ENCODE results near the gene ATG9A.
"Not testable (repeated sequence)": the region's sequence is repeated elsewhere in the genome, so short reads cannot be mapped to it uniquely, and the experiment has no call there.

Gene ATG9A

DNA sequence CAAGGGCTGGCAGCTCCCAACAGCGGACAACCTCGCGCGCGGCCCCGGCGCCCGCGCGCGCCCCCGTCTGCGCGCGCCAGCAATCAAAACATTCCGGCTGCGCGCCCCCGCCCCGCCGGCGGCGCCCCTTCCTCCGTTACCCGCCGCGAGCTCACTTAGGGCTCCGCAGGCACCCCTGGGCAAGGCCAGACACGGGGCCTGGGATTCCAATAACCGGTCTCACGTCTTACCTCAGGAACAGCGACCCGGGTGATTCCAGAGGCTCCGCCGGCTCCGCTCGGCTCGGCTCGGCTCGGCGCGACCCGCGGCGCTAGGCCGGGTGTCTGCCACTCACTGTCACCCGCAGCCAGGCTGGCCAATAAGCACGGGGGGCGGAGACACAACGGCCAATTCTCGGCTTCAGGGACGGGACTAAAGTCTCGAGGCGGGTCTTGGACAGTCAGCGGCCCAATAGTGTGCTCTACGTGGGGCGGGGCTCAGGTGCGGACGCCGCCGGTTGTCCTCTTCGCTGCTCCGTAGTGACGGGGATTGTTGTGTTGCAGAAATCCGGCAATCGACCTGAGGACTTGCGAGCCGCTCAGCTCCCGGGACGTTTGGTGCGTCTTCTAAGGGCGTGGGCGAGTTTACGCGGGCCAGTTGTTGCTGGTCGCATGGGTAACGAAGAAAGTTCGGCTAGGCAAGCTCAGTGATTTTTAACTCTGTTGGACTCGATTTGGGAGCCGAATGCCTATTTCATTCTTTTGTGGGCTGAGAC is at the start of gene ATG9A, which contains the start of gene ANKZF1:
Gene ATG9A, minus strand, starts transcription at position 332 of the 754 bp plus-strand sequence. CDS start 1,612 bp downstream, outside the sequence.
Gene ANKZF1, plus strand, starts transcription at position 502 of the 754 bp plus-strand sequence. CDS start 452 bp downstream, outside the sequence.
- DNase-seq: peak; percentile 96

GRCh38 chr2:219278655-219279150 is 49.3 kb upstream of the ATG9A start:
- no peak for DNase-seq

DNA sequence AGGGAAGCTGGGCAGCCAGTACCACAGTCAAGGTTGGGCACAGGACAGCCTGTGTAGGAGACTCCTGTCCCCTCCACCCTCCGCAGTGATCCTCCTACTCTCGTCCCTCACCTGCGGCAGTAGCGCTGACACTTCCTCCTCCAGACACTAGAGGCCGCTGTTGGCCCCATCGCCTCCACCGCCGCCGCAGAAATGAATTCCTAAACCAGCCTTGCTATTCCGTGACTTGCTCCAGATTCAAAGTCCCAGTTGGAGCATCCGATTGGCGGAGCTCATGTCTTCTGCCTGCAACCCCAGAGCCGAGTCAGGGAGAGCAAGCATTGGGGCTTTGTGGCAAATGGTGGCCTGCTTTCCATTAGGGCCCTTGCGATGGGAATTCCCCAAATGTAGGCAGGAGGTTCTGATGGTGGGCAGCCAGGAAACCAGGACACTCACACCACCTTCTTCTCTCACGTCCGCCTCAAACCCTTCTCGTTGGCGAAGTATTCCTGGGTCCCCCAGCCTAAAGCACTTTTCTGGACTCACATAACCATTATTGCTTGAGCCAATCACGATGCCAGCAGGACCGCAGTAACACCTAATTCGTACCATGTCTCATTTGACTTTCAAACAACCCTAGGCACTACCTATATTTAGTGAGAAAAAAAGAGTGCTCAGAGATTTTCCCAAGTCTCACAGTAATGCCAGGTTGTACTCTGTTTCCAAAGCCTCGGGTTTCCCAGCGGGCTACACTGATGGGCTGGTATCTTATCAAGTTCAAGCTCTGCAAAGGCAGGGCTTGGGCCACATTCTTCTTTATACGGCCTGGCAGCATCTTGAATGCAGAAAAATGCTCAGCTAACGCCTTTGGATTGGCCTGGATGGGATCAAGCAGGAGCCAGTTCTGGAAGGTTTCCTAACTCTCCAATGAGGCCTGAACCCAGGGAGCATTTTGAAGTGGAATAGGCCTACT is 48.5 kb upstream of the ATG9A start:
- no peak for DNase-seq

GRCh38 chr2:219274361-219274921 is 45.0 kb upstream of the ATG9A start:
- DNase-seq: no peak

GRCh38 chr2:219273937-219274336 is 44.5 kb upstream of the ATG9A start:
- no peak for DNase-seq

DNA sequence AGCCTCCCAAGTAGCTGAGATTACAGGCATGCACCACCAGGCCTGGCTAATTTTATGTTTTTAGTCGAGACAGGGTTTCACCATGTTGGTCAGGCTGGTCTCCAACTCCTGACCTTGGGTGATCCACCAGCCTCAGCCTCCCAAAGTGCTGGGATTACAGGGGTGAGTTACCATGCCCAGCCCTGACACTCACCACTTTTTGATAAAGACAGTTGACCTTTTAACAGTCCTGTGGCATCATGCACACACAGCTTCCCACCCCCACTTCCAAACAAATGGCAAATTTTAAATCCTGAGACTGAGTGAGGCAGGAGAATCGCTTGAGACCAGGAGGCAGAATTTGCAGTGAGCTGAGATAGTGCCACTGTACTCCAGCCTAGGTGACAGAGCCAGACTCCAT is 43.6 kb upstream of the ATG9A start:
- no peak for DNase-seq

GRCh38 chr2:219272356-219272755 is 42.9 kb upstream of the ATG9A start:
- DNase-seq: no peak

- no peak for DNase-seq
Measured at GRCh38 chr2:219271021-219271420, 41.6 kb upstream of the ATG9A start.

DNA sequence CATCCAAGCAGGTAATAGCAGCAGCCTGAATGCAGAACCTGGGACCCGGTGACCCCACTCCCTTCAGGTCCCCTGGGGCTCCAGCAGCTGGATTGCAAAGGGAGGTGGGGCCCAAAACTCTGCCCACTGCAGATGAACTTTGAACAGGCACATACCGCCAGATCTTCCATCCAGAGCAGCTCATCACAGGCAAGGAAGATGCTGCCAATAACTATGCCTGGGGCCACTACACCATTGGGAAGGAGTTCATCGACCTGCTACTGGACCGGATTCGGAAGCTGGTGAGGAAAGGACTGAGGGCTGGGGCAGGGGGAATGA is 40.6 kb upstream of the ATG9A start:
- no peak for DNase-seq

DNA sequence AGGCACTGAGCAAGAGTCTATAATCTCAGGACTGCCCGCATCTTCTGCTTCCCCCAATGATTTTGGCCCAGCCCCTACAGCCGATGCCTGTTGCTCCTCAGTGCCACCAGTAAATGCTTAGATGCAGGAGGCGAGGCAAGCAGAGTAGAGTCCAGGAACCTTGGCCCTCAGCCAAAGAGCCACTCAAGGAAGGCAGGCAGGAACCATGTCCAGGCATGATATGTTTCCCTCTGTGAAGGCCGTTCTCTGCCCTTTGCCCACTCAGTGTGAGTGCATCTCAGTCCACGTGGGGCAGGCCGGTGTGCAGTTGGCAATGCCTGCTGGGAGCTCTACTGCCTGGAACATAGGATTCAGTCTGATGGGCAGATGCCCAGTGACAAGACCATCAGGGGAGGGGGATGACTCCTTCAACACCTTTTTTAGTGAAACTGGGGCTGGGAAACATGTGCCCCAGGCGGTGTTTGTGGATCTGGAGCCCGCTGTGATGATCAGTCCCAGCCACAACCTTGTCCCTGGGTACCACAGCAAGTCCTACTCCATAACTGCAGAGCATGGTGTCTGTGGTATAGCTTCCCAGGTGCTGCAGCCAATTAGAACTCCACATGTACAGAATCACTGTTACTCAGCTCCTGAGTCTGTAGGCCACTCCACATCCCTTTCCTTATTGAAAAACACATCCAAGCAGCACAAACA is 40.1 kb upstream of the ATG9A start:
- DNase-seq: no peak

GRCh38 chr2:219268294-219268693 is 38.9 kb upstream of the ATG9A start:
- no peak for DNase-seq

- DNase-seq: no peak
Measured at GRCh38 chr2:219266886-219267285, 37.5 kb upstream of the ATG9A start.

DNA sequence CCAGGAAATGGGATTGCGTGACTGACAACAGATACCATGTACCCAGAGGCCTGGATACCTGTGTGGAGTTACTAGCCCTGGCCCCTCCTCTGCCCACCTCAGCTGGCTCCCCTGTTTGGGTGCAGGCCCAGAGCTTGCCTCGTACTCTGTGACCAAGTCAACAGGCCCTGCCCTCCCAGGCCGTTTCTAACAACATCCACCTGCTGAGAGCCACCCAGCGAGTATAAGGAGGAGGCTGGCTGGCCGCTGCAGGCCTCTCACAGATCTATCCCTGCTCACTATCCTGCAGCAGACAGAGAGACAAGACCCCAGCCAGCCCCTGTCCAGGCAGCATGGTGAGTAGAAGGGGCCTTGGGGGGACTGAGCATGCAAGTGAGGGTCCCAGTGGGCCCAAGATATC is 36.8 kb upstream of the ATG9A start:
- no peak for DNase-seq

DNA sequence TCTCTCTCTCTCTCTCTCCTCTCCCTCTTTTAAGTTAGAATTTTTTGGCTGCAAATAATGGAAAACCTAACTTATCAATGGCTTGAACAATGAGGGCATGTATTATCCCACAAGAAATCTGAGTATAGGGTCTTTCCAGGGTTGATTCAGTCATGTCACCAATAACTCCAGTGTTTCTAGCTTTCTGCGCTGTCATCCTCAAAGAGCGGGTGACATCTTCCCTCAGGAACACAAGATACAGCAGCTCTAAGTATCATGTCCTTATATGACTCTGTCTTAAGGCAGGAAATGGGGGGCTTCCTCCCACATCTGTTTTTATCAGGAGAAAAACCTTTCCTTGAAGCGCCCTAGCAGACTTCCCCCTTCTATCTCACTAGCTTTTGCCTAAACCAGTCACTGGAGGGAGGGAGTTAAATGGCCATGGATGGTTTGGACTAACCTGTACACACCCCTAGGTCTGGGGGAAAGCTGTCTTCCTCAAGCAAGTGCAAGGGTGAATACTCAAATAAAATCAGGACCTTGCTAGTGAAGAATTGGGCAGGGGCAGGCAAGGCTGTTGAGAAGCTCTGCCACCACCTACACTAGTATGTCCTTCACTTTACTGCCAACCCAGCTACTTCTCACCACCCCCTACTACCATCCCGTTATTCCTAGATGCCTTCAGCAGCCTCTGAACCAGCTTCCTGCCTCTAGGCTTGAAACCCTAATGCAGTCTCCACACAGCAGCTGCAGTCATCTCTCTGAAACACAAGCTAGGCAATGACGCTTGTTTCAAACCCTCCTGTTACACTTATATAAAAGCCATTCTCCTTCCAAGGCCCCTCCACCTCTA is 31.8 kb upstream of the ATG9A start:
- DNase-seq: no peak

DNA sequence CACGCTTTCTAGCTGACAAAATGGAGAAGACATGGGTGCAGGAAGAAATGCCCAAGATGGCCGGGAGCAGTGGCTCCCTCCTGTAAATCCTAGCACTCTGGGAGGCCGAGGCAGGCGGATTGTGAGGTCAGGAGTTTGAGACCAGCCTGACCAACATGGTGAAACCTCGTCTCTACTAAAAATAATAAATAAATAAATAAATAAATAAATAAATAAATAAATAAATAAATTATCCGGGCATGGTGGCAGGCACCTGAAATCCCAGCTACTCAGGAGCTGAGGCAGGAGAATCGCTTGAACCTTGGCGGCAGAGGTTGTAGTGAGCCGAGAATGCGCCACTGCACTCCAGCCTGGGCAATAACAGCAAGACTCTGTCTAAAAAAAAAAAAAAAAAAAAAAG is 29.5 kb upstream of the ATG9A start:
- DNase-seq: not testable (repeated sequence)

- DNase-seq: no peak
Measured at GRCh38 chr2:219254590-219255201, 25.3 kb upstream of the ATG9A start.

GRCh38 chr2:219253753-219254589 is 24.5 kb upstream of the ATG9A start, which contains the start of gene TUBA4A:
Gene TUBA4A, minus strand, starts transcription at chr2:219253918. Its CDS starts 60 bp downstream, at chr2:219253858.
- DNase-seq: no peak

- DNase-seq: no peak
Measured at GRCh38 chr2:219252900-219253752, 23.7 kb upstream of the ATG9A start, which contains the start of gene TUBA4B. Gene TUBA4B, plus strand, starts transcription at chr2:219253243. Its CDS starts 165 bp downstream, at chr2:219253408.

GRCh38 chr2:219252570-219252899 is 23.1 kb upstream of the ATG9A start:
- DNase-seq: no peak
